OCI-LY3 (cell line): ENCODE measurements around the gene PDE4D.

Source experiments
- H2AFZ ChIP-seq: fragments of 200-600, 300-600 bp; shearing (Covaris generic); 2 replicates; pipeline ENCODE4 v1.6.0; 2014; ENCODE audit warnings: antibody characterized with exemption, low read depth, low read length
- H3K27ac ChIP-seq: fragments of 200-600, 300-600 bp; sonication (generic); 2 replicates; pipeline ENCODE4 v1.5.1; 2014; ENCODE audit warnings: mild to moderate bottlenecking, low read length, moderate library complexity, mixed read lengths
- H3K27me3 ChIP-seq: fragments of 200-600, 300-600 bp; sonication (generic); 2 replicates; pipeline ENCODE4 v1.6.1; 2014; ENCODE audit warnings: low read depth, low read length, mixed read lengths
- H3K36me3 ChIP-seq: fragments of 200-600, 300-600 bp; sonication (generic); replicated peaks from 2 replicates; pipeline ENCODE3; 2014; ENCODE audit warnings: low read depth, low read length, mixed read lengths
- H3K4me1 ChIP-seq: fragments of 300-600, 200-600 bp; sonication (generic); 2 replicates; pipeline ENCODE4 v1.6.1; 2014; ENCODE audit warnings: low read length, mixed read lengths
- H3K4me2 ChIP-seq: fragments of 200-600, 300-600 bp; sonication (generic); 2 replicates; pipeline ENCODE4 v1.6.1; 2014; ENCODE audit warnings: low read length, mixed read lengths
- H3K4me3 ChIP-seq: fragments of 300-600, 200-600 bp; sonication (generic); 2 replicates; pipeline ENCODE4 v1.5.1; 2014; ENCODE audit warnings: antibody characterized with exemption, mild to moderate bottlenecking, low read length, moderate library complexity
- H3K79me2 ChIP-seq: fragments of 300-600, 200-600 bp; shearing (Covaris generic); 2 replicates; pipeline ENCODE4 v1.6.1; 2014; ENCODE audit warnings: mild to moderate bottlenecking, low read length, mixed read lengths
- H3K9ac ChIP-seq: fragments of 300-600, 200-600 bp; shearing (Covaris generic); 2 replicates; pipeline ENCODE4 v1.6.0; 2014; ENCODE audit warnings: mild to moderate bottlenecking, low read length, moderate library complexity
- H3K9me3 ChIP-seq: fragments of 200-600, 300-600 bp; shearing (Covaris generic); 2 replicates; pipeline ENCODE4 v1.6.1; 2014; ENCODE audit warnings: low read length, mixed read lengths; ENCODE audit not compliant: insufficient read depth
- H4K20me1 ChIP-seq: fragments of 200-600, 300-600 bp; sonication (generic); 2 replicates; pipeline ENCODE4 v1.6.1; 2016; ENCODE audit warnings: low read length, mixed read lengths; ENCODE audit not compliant: insufficient read depth
- EZH2phosphoT487 ChIP-seq: fragments of 200-600 bp; shearing (Covaris generic); IDR thresholded peaks from 2 replicates; pipeline ENCODE4 v1.6.1; 2018; ENCODE audit warnings: antibody characterized with exemption, mixed run types, low read depth
- TF ChIP-seq, protein P1 (sequence below): fragments of 200-600, 300-600 bp; sonication (generic); IDR thresholded peaks from 2 replicates; pipeline ENCODE4 v1.5.1; 2014; ENCODE audit warnings: antibody characterized with exemption, low read length, low read depth

Gene PDE4D

GRCh38 chr5:59342181-59342580, 551.3 kb downstream of the PDE4D start:
- no peaks in the 10 kb centered on the region for H3K4me1 ChIP-seq
- no peak overlapping the region for H3K4me3 ChIP-seq
- H3K27ac ChIP-seq, result no peak overlapping the region
- no peaks in the 10 kb centered on the region for H3K9me3 ChIP-seq
- H2AFZ ChIP-seq, result no peak overlapping the region
- TF ChIP-seq, protein P1, sequence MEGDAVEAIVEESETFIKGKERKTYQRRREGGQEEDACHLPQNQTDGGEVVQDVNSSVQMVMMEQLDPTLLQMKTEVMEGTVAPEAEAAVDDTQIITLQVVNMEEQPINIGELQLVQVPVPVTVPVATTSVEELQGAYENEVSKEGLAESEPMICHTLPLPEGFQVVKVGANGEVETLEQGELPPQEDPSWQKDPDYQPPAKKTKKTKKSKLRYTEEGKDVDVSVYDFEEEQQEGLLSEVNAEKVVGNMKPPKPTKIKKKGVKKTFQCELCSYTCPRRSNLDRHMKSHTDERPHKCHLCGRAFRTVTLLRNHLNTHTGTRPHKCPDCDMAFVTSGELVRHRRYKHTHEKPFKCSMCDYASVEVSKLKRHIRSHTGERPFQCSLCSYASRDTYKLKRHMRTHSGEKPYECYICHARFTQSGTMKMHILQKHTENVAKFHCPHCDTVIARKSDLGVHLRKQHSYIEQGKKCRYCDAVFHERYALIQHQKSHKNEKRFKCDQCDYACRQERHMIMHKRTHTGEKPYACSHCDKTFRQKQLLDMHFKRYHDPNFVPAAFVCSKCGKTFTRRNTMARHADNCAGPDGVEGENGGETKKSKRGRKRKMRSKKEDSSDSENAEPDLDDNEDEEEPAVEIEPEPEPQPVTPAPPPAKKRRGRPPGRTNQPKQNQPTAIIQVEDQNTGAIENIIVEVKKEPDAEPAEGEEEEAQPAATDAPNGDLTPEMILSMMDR, result no peak
- no peak for TF ChIP-seq EZH2phosphoT487
- H3K36me3 ChIP-seq, result no peaks in the 10 kb centered on the region
- H3K79me2 ChIP-seq, result no peaks in the 10 kb centered on the region
- H3K9ac ChIP-seq, result no peak overlapping the region
- no peak overlapping the region for H3K4me2 ChIP-seq
- H4K20me1 ChIP-seq, result no peaks in the 10 kb centered on the region
- no peaks in the 10 kb centered on the region for H3K27me3 ChIP-seq

DNA sequence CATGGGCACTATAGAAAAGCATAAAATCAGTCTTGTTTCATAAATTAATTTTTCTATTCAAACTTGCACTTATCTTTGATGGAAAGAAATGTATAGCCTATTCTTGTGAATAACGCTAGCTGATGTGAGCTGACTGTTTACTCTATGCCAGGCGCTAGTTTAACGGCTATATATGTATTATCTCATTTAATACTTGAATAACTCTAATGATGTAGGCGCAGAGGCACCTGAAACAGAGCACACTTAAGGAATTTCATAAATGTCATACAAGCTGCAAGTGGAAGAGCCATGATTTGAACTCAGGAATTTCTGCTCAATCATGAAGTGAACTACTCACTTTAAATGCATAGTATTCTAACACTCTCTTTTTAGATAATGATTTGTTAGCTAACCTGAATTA, 551.8 kb downstream of the PDE4D start:
- no peaks in the 10 kb centered on the region for H4K20me1 ChIP-seq

GRCh38 chr5:59341155-59341554, 552.4 kb downstream of the PDE4D start:
- no peak for TF ChIP-seq EZH2phosphoT487
- TF ChIP-seq, protein P1, result no peak
- Histone ChIP-seq H3K4me1 (no peaks in the 10 kb centered on the region), H3K9ac (no peak overlapping the region), H3K4me2 (no peak overlapping the region), H3K27ac (no peak overlapping the region), H3K36me3 (no peaks in the 10 kb centered on the region), H2AFZ (no peak overlapping the region), H3K4me3 (no peak overlapping the region), H3K27me3 (no peaks in the 10 kb centered on the region), H3K79me2 (no peaks in the 10 kb centered on the region), H3K9me3 (no peaks in the 10 kb centered on the region), H4K20me1 (no peaks in the 10 kb centered on the region)

More for the DNA sequence above, 551.8 kb downstream of the PDE4D start:
- no peaks in the 10 kb centered on the region for H3K36me3 ChIP-seq
- H3K4me2 ChIP-seq, result no peak overlapping the region
- H3K79me2 ChIP-seq, result no peaks in the 10 kb centered on the region
- TF ChIP-seq EZH2phosphoT487, result no peak
- TF ChIP-seq, protein P1, result no peak
- no peak overlapping the region for H3K27ac ChIP-seq
- no peak overlapping the region for H3K4me3 ChIP-seq
- H3K27me3 ChIP-seq, result no peaks in the 10 kb centered on the region
- no peaks in the 10 kb centered on the region for H3K4me1 ChIP-seq
- no peak overlapping the region for H2AFZ ChIP-seq
- H3K9me3 ChIP-seq, result no peaks in the 10 kb centered on the region
- no peak overlapping the region for H3K9ac ChIP-seq

DNA sequence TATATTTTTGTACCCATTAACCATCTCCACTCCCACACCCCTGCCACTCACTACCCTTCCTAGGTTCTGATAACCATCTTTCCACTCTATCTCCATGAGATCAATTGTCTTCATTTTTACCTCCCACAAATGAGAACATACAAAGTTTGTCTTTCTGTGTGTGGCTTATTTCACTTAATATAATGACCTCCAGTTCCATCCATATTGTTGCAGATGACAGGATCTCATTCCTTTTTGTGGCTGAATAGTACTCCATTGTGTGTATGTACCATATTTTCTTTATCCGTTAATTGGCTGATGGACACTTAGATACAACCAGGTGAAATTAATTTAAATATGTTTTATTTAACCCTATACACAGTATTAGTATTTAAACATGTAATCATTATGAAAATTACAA, 552.9 kb downstream of the PDE4D start:
- Histone ChIP-seq H3K4me2 (no peak overlapping the region), H3K36me3 (no peaks in the 10 kb centered on the region), H3K4me1 (no peaks in the 10 kb centered on the region), H2AFZ (no peak overlapping the region), H3K27me3 (no peaks in the 10 kb centered on the region), H3K9me3 (no peaks in the 10 kb centered on the region), H3K9ac (no peak overlapping the region), H4K20me1 (no peaks in the 10 kb centered on the region), H3K79me2 (no peaks in the 10 kb centered on the region), H3K4me3 (no peak overlapping the region), H3K27ac (no peak overlapping the region)
- TF ChIP-seq, protein P1, result no peak
- TF ChIP-seq EZH2phosphoT487, result no peak
